ENCODE measurements around the gene SHANK2.
"Not testable (repeated sequence)": the region's sequence is repeated elsewhere in the genome, so short reads cannot be mapped to it uniquely, and the experiment has no call there.

SHANK2 gene

DNA sequence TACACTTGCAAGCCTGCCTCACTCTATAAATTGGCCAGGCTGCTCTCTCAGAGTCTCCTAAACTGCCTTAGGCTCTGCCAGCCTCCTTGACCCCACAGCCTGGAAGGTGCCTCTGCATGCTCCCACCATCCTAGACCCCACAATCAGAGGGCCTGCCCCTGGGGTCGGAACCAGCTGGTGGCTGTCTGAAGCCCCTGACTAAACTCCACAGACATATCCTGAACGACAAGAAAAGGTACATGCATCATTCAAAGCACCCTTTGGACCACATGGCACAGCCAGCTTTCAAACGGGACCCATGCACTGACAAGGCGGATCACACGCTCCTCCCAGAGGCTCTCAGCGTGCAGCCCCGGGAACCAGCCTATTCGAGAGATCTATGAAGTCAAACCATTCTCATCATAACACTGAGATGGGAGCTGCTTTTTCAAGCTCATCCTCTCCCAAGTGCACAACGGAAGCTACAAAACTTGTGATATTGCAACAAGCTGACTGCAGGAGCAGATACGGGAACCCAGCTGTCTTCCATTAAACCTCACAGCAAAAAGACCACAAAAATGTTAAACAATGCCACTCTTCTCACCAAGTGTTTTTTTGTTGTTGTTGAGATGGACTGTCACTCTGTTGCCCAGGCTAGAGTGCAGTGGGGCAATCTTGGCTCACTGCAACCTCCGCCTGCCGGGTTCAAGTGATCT lies 8.1 kb downstream of the SHANK2 start:
- no peaks in the 10 kb centered on the region for H3K9me3 Mint-ChIP-seq
- no peak overlapping the region for H3K4me3 Mint-ChIP-seq
- H3K27me3 Mint-ChIP-seq: peaks cover 55 to 77% of the 10 kb centered on the region in 2 donors
- ATAC-seq (replicated peaks): no peak
- no peak for DNase-seq
- peaks cover 11 to 22% of the 10 kb centered on the region in 2 donors for H3K4me1 Mint-ChIP-seq
- H3K27ac Mint-ChIP-seq: no peak overlapping the region
- no peaks in the 10 kb centered on the region for H3K36me3 Mint-ChIP-seq

GRCh38 chr11:71242391-71242790 lies 10.0 kb downstream of the SHANK2 start:
- no peak for DNase-seq
- no peaks in the 10 kb centered on the region for H3K36me3 Mint-ChIP-seq
- no peak for ATAC-seq (replicated peaks)
- peaks cover 11 to 22% of the 10 kb centered on the region in 2 donors for H3K4me1 Mint-ChIP-seq
- H3K4me3 Mint-ChIP-seq: no peak overlapping the region
- H3K9me3 Mint-ChIP-seq: no peaks in the 10 kb centered on the region
- peaks cover 48 to 74% of the 10 kb centered on the region in 2 donors for H3K27me3 Mint-ChIP-seq
- H3K27ac Mint-ChIP-seq: no peak overlapping the region

GRCh38 chr11:71241721-71242259 lies 10.6 kb downstream of the SHANK2 start:
- Mint-ChIP-seq H3K27ac (no peak overlapping the region), H3K4me1 (peaks cover 11 to 22% of the 10 kb centered on the region in 2 donors), H3K36me3 (no peaks in the 10 kb centered on the region), H3K9me3 (no peaks in the 10 kb centered on the region), H3K27me3 (peaks cover 51 to 76% of the 10 kb centered on the region in 2 donors), H3K4me3 (no peak overlapping the region)
- no peak for DNase-seq
- ATAC-seq (replicated peaks): no peak

GRCh38 chr11:71240865-71241691 lies 11.3 kb downstream of the SHANK2 start:
- H3K27me3 Mint-ChIP-seq: peaks cover 51 to 75% of the 10 kb centered on the region in 2 donors
- H3K9me3 Mint-ChIP-seq: no peaks in the 10 kb centered on the region
- ATAC-seq (replicated peaks): peak; percentile 97
- peak overlapping the region; percentile 15 for H3K27ac Mint-ChIP-seq
- H3K36me3 Mint-ChIP-seq: no peaks in the 10 kb centered on the region
- peak; percentile 67 for DNase-seq
- H3K4me1 Mint-ChIP-seq: peaks cover 11 to 22% of the 10 kb centered on the region in 2 donors
- H3K4me3 Mint-ChIP-seq: peak overlapping the region; percentile 11 to 21

- peaks cover 11 to 22% of the 10 kb centered on the region in 2 donors for H3K4me1 Mint-ChIP-seq
- no peak for ATAC-seq (replicated peaks)
Measured at GRCh38 chr11:71240061-71240690, 12.2 kb downstream of the SHANK2 start.

DNA sequence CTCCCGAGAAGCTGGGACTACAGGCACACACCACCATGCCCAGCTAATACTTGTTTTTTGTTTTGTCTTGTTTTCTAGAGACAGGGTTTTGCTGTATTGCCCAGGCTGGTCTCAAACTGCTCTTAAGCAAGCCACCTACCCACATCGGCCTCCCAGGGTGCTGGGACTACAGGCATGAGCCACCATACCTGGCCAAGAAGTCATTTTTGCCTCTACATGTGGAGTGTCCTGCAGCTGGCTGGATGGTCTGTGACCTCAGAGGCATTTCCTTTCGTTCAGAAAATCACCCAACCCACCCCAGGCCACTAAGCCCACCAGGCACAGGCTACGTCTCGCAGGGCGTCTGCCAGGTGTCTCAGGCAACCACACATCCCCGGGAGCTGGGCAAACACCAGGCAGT lies 12.8 kb downstream of the SHANK2 start:
- peaks cover 54 to 72% of the 10 kb centered on the region in 2 donors for H3K27me3 Mint-ChIP-seq
- no peaks in the 10 kb centered on the region for H3K36me3 Mint-ChIP-seq
- H3K4me3 Mint-ChIP-seq: no peak overlapping the region
- no peak for ATAC-seq (replicated peaks)
- no peak overlapping the region for H3K27ac Mint-ChIP-seq
- H3K4me1 Mint-ChIP-seq: peaks cover 11 to 22% of the 10 kb centered on the region in 2 donors
- no peak for DNase-seq
- no peaks in the 10 kb centered on the region for H3K9me3 Mint-ChIP-seq

More at GRCh38 chr11:71240061-71240690, 12.2 kb downstream of the SHANK2 start:
- H3K9me3 Mint-ChIP-seq: no peaks in the 10 kb centered on the region
- H3K36me3 Mint-ChIP-seq: no peaks in the 10 kb centered on the region
- H3K27ac Mint-ChIP-seq: no peak overlapping the region
- peaks cover 53 to 71% of the 10 kb centered on the region in 2 donors for H3K27me3 Mint-ChIP-seq
- no peak for DNase-seq
- no peak overlapping the region for H3K4me3 Mint-ChIP-seq

DNA sequence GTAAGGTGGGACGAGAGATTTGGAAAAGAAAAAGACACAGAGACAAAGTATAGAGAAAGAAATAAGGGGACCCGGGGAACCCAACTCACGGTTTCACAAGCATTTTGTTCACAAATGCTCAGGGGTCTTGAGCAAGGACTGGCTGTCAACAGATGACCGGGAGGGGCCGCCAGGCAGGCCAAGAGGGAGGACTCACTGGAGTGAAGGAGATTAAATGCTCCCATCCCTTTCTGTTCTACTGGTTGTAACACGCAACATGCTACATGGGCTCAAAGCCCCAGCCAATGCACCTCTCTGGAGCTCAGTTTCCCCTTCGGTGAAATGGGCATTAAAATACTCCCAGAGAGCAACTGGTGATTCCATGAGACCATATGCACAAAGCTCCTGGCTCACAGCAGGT lies 13.4 kb downstream of the SHANK2 start:
- ATAC-seq (replicated peaks) (no peak), DNase-seq (no peak)
- H3K27me3 Mint-ChIP-seq: peaks cover 49 to 68% of the 10 kb centered on the region in 2 donors
- no peaks in the 10 kb centered on the region for H3K9me3 Mint-ChIP-seq
- H3K4me1 Mint-ChIP-seq: peaks cover 11 to 22% of the 10 kb centered on the region in 2 donors
- no peaks in the 10 kb centered on the region for H3K36me3 Mint-ChIP-seq
- H3K4me3 Mint-ChIP-seq: no peak overlapping the region
- no peak overlapping the region for H3K27ac Mint-ChIP-seq

GRCh38 chr11:71238285-71238875 lies 14.0 kb downstream of the SHANK2 start:
- H3K4me1 Mint-ChIP-seq: peaks cover 11 to 22% of the 10 kb centered on the region in 2 donors
- H3K4me3 Mint-ChIP-seq: no peak overlapping the region
- DNase-seq: no peak
- no peaks in the 10 kb centered on the region for H3K9me3 Mint-ChIP-seq
- H3K36me3 Mint-ChIP-seq: no peaks in the 10 kb centered on the region
- peaks cover 48 to 63% of the 10 kb centered on the region in 2 donors for H3K27me3 Mint-ChIP-seq
- no peak for ATAC-seq (replicated peaks)
- no peak overlapping the region for H3K27ac Mint-ChIP-seq

- H3K9me3 Mint-ChIP-seq: no peaks in the 10 kb centered on the region
- H3K36me3 Mint-ChIP-seq: no peaks in the 10 kb centered on the region
- peaks cover 48 to 59% of the 10 kb centered on the region in 2 donors for H3K27me3 Mint-ChIP-seq
- ATAC-seq (replicated peaks): no peak
- no peak overlapping the region for H3K27ac Mint-ChIP-seq
- H3K4me3 Mint-ChIP-seq: no peak overlapping the region
- no peak for DNase-seq
- H3K4me1 Mint-ChIP-seq: peaks cover 11 to 19% of the 10 kb centered on the region in 2 donors
Measured at GRCh38 chr11:71237853-71238252, 14.5 kb downstream of the SHANK2 start.

- no peaks in the 10 kb centered on the region for H3K9me3 Mint-ChIP-seq
Measured at GRCh38 chr11:71236836-71237475, 15.4 kb downstream of the SHANK2 start.

DNA sequence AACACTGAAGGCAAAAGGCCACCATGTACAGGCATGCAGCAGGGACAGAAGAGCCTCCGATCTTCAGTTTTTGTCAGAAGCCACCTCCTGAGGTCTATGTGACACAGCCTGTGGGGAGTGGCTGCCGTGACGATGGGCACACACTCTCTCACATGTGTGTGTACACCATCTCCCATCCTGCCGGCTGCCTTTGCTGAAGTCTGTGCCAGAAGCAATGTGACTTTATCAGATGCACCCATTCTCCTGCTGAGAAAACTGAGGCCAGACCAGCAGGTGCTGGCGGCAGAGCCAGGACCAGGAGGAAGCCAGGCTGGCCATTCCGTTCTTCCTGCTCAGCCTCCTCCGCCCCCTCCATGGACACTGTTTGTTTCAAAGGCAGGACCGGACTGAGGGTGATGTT lies 16.7 kb downstream of the SHANK2 start:
- Mint-ChIP-seq H3K9me3 (no peaks in the 10 kb centered on the region), H3K27ac (no peak overlapping the region), H3K4me3 (no peak overlapping the region), H3K36me3 (no peaks in the 10 kb centered on the region), H3K27me3 (peaks cover 34 to 52% of the 10 kb centered on the region in 2 donors), H3K4me1 (peaks cover 4 to 5% of the 10 kb centered on the region in 2 donors)
- DNase-seq (no peak), ATAC-seq (replicated peaks) (no peak)

More at GRCh38 chr11:71236836-71237475, 15.4 kb downstream of the SHANK2 start:
- DNase-seq (no peak), ATAC-seq (replicated peaks) (no peak)
- H3K36me3 Mint-ChIP-seq: no peaks in the 10 kb centered on the region
- no peak overlapping the region for H3K4me3 Mint-ChIP-seq
- H3K27me3 Mint-ChIP-seq: peaks cover 42 to 52% of the 10 kb centered on the region in 2 donors
- no peak overlapping the region for H3K27ac Mint-ChIP-seq
- H3K4me1 Mint-ChIP-seq: peaks cover 11 to 13% of the 10 kb centered on the region in 2 donors

DNA sequence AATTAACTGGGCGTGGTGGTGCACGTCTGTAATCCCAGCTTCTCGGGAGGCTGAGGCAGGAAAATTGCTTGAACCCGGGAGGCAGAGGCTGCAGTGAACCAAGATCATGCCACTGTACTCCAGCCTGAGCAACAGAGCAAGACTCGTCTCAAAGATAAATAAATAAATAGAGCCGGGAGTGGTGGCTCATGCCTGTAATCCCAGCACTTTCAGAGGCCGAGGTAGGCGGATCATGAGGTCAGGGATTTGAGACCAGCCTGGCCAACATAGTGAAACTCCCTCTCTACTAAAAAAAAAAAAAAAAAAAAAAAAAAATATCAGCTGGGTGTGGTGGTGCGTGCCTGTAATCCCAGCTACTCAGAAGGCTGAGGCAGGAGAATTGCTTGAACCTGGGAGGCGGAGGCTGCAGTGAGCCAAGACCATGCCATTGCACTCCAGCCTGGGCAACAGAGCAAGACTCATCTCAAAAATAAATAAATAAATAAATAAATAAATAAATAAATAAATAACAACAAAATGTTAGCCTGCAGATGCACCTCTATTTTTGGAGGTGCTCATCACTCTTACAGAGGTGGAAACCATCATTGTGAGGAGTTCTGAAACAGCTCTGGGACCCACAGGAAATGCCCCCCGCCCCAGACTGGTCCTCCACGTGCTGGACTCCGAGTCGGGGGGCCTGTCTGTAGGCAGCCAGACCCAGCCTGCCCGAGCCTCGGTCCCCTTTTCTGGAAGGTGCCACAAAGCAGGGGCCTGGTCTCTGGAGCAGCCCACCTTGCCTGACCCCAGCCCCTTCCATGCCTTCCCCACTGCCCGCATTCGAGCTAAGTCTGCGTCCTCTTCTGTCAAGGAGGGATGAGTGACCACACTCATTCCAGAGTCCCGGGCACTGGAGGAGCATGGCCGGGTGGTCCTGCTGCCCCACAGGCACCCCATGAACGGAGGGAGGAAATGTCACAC lies 18.2 kb downstream of the SHANK2 start:
- not testable (repeated sequence) for H3K9me3 Mint-ChIP-seq; H3K4me3 Mint-ChIP-seq; H3K36me3 Mint-ChIP-seq; ATAC-seq (replicated peaks); DNase-seq; H3K4me1 Mint-ChIP-seq; H3K27ac Mint-ChIP-seq
- H3K27me3 Mint-ChIP-seq: peaks cover 34 to 50% of the 10 kb centered on the region in 2 donors

DNA sequence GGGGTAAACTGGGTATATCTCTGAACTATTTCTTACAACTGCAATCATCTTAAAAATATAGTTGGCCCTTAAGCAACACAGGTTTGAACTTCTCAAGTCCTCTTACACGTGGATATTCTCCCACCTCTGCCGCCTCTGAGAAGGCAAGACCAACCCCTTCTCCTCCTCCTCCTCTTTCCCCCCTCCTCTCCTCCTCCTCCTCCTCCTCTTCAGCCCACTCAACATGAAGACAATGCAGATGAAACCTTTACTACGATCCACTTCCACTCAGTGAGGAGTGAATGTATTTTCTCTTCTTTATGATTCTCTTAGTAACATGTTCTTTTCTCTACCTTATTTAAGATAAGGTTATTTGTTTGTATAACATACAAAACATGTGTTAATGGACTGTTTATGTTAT lies 20.0 kb downstream of the SHANK2 start:
- no peaks in the 10 kb centered on the region for H3K4me1 Mint-ChIP-seq
- peaks cover 5 to 12% of the 10 kb centered on the region in 2 donors for H3K9me3 Mint-ChIP-seq
- no peak overlapping the region for H3K27ac Mint-ChIP-seq
- H3K36me3 Mint-ChIP-seq: peaks cover under 1 to 4% of the 10 kb centered on the region in 2 donors
- H3K27me3 Mint-ChIP-seq: peaks cover 26 to 47% of the 10 kb centered on the region in 2 donors
- no peak overlapping the region for H3K4me3 Mint-ChIP-seq
- ATAC-seq (replicated peaks) (no peak), DNase-seq (no peak)
